DMS53 treated with DMSO at 0.1 percent for 48 hours (cell line): ENCODE measurements around the gene NLK.

Source experiments
- DNase-seq: peaks from one replicate; lab custom pipeline; 2025; ENCODE audit not compliant: unreplicated experiment; lab: John Stamatoyannopoulos, UW

The NLK gene

DNA sequence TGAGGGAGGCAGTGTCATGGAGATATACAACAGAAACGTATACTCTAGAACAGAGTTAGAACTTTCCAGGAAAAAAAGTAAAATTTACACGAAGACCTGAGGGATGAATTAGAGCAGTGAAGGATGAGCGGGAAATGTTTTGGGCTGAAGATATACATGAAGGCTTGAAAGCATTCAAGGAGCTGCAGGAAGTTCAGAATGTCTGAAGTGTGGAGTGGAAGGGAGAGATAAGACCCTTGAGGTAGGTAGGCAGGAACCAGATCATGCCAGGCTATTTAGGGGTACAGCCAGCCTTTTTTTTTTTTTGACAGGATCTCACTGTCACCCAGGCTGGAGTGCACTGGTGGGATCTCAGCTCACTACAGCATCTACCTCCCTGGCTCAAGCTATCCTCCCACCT is 3.2 kb upstream of the NLK start:
- no peak for DNase-seq

DNA sequence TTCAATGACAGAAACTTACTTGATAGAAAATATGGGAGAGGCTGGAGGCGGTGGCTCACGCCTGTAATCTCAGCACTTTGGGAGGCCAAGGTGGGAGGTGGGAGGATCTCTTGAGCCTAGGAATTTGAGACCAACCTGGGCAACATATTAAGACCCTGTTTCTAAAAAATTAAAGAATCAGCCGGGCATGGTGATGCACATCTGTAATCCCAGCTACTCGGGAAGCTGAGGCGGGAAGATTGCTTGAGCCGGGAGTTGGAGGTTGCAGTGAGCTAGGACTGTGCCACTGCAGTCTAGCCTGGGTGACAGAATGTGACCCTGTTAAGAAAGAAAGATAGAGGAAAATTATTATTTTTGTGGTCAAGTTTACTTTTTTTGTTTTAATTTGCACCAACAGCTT is 2.1 kb upstream of the NLK start:
- no peak for DNase-seq

DNA sequence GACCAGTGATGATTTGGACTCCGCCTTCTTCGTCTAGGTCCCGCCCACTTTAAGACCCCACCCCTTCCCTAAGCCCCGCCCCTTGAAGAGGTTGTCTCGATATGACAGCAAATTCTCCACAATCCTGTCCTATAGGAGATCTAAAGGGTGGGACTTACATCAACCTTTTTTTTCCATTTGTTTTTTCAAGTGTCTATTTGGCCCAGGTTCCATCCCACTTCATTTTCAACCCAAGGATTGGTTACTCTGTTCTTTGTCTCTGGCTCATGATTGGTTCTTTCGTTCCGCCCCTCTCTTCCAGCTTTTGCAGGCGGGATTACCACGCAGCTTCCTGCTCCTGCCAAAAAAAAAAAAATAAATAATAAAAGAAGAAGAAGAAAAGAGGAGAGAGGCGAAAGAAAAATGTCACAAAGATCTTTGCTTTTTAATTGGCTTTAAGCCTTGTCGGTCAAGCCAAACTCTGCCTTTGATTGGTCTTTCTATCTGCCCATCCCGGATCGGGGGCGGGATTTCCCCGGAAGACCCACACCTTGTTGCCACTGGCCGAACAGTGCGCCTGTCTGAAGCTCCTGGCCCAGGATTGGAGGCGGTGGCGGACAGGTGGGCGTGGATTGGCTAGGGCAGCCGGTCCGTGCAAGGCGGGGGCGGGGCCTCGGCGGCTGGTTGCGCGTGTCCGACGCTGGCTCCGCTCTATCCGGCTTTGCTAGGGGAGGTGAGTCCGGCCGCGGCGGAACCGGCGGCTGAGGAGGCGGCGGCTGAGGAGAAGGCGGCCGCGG is 1.2 kb upstream of the NLK start:
- DNase-seq, result peak; percentile 100

DNA sequence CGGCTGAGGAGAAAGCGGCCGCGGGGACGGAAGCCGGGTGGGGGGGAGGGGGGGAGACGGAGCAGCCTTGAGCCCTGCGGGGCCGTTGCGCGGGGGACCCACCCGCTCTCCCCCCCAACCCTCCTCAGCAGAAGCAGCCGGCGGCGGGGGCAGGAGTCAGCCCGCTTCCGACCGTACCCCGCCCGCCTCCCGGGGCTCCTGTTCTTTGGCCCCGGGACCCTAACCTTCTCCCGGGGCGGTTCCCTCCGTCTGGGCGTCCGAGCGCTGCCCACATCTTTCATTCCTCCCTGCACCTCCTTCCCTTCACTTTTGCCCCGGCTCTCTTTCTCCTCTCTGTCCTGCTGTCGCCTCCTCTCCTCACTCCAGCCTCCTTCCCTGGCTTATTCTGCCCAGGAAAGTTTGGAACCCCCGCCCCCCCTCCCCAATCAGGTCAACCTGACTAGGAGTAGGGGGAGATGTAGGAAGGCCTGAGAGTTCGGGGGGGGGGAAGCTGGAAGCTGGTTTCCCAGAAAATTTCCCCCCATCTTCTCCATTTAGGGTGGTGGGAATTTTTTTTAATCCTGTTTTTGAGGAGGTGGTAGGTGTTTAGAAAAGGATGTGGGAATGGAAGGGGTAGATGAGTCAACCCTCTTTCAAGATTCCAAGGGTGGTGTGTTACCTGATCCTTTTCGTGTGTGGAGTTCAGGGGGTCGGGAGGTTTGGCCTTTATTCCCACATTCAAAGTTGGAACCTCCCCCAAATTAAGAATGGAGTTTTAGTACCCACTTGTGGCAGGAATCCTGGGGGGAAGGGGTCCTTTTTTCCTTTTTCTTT is 427 bp upstream of the NLK start:
- DNase-seq, result no peak

DNA sequence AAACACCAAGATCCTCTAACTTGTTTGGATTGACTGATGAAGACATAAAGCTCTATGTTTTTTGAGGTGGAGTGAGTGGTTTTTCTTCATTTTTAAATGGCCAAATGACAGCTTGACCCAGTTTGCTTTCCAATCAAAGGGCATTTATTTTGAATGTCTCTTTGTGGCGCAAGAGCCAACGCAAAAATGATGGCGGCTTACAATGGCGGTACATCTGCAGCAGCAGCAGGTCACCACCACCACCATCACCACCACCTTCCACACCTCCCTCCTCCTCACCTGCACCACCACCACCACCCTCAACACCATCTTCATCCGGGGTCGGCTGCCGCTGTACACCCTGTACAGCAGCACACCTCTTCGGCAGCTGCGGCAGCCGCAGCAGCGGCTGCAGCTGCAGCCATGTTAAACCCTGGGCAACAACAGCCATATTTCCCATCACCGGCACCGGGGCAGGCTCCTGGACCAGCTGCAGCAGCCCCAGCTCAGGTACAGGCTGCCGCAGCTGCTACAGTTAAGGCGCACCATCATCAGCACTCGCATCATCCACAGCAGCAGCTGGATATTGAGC is 329 bp downstream of the NLK start:
- no peak for DNase-seq

DNA sequence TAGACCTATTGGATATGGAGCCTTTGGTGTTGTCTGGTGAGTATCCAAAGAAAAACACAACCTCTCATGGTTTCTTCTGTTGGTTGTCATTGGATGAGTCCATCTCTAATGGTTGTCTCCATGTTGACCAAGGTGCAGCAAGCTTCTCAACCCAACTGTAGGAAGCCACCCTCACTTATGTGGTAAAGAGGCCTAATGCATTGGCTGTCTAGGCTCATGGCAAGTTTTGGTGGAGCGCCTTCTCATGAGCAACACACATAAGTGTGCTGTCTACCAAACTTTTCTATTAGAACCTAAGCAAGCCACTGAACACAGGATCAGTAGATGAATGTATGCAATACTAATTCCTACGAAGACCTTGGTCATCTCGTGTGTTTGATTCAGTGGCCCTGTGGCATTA is 819 bp downstream of the NLK start:
- no peak for DNase-seq

DNA sequence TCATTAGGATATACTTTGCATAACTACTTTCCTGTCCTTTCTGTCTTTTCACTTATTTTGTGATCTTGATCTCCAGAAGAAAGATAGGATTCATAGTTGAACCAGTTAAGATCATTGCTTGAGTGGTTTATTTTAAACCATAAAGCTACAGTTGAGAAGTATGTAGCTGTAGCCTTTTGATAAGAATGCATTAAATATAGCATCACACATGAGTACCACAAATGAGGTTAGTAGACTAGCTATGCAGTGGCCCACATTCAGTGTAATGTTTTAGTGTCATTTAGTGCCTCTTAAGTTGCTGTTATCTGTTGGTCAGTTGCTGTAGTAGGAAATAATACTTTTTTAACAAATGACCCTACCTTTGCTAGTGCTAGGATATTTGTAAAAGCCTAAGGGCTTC is 1.3 kb downstream of the NLK start:
- DNase-seq, result no peak

DNA sequence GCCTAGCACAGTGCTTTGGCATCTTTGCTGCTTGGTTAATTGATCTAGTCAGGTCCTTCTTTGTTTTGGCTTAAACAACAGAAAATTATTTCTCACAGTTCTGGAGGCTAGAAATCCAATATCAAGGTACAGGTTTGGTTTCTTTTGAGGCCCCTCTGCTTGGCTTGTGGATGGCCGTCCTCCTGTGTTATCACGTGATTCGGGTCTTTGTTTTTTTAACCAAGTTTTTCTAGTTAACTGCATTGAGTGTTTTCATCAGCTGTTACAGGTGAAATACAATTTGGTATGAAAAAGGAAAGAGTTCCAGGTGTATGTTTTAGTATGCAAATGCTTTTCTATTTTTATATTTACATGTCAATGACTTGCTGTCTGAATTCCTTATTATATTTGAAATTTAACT is 2.8 kb downstream of the NLK start:
- DNase-seq, result no peak

DNA sequence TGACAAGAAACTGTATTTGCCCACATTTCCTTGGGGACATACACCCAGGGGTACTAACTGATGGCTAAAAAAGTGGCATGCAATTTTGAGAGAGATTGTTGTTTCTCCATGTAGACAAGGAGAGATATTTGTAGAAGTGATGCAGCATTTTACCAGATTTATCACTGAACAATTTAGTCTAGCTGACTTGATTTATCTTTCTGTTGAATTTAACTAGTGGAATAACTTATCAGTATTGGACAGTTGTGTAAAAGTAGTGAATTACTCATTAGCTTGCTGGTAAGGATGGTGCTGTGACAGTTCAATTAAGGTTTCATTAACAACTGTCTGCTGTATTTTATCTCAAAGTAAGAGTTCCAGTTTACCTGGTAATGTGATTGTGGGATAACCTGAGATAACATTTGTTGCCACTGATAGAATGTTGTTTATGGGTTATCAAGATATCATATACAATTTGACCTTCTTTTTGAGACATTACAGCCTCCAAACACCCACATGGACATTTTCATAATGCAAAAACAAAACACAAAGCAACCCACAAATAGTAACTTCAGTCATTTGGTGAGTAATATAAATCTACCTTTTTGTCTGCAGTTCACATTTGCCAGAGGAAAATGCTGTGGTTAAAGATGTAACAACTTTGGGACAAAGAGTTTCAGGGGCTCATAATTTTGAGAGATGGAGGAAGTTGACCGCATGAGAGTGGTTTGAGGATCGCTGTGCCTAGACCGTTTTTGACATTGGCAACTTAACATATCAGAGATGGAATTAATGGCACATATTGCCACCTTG is 3.8 kb downstream of the NLK start:
- DNase-seq, result no peak

DNA sequence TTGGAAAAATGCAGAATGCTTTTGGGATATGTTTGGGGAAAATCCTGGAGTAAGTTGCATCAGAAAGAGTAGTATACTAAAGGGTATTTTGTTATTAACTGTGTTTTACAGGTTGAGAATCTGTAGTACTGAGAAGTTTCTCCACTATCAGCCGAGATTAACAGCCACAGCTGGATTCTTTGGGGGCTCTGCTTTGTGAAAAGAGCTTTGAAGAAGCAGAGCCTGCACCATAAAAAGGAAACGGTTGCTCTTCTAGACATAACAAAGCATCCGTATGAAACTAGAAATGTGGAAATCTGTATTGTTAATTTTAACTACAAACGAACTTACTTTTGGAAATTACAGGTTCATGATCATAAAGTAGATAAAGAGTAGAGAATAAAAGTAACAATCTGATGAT is 5.3 kb downstream of the NLK start:
- DNase-seq, result no peak

DNA sequence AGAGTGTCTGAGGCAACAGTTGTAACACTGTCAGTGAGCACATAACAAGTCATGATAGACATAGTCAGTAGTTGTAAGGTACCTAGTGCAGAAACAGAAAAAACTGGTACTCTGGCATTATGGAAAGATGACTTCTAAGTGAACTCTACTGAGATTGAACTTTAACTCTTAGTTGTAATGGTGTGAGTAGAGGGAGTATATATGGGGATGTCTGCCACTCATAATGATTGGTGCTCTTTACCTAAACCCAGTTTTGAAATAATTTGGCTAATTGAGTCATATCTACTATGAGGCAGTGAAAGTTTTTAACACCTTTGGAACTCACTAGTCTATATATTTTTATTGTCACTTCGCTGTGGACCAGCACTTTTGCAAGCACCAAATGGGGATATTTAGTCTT is 6.6 kb downstream of the NLK start:
- DNase-seq, result no peak

DNA sequence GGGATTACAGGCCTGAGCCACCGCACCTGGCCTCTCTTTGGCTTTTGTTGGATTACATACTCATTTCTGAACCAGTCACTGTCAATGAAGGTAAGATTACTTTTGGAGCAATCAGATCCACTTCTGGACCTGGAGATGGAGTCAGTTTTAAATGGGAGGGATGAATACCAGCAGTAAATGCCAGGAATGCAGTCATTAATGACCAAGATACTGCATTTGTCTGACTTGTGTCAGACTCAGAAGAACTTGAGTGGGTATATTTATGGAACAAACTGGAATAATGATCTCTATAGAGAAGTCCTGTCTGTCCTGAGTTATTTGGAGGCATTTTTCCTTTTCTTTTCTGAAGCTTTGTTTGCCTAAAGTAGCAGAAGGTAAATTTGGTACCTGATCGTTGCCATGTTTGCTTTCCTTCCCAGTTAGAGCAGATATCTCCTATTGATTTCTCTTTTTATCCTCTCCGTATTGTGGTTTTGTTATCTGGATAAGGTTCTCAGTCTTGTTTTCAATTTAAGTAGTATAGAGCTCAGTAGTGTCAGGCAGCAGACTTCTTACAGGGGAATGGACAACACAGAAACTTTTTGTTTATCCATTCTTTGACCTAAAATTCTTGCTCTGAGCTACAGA is 10.7 kb downstream of the NLK start:
- DNase-seq, result no peak

DNA sequence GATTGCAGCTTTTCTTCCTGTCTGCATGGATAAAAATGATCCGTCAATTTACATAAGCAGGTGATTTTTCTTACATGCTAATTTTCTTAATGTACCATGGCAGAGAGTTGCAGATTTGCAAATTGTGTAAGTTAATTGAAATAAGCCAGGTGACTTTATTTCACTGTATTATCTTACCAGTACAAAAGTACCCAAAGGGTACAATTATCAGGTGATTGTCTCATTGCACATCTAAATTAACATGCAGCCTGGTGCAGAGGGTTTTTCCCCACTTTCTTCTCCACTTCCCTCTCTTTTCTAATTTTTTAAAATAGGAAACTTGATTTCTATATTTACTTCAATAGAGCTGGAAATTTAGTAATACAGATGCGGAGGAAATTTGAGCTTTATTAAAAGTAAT is 11.2 kb downstream of the NLK start:
- DNase-seq, result no peak

DNA sequence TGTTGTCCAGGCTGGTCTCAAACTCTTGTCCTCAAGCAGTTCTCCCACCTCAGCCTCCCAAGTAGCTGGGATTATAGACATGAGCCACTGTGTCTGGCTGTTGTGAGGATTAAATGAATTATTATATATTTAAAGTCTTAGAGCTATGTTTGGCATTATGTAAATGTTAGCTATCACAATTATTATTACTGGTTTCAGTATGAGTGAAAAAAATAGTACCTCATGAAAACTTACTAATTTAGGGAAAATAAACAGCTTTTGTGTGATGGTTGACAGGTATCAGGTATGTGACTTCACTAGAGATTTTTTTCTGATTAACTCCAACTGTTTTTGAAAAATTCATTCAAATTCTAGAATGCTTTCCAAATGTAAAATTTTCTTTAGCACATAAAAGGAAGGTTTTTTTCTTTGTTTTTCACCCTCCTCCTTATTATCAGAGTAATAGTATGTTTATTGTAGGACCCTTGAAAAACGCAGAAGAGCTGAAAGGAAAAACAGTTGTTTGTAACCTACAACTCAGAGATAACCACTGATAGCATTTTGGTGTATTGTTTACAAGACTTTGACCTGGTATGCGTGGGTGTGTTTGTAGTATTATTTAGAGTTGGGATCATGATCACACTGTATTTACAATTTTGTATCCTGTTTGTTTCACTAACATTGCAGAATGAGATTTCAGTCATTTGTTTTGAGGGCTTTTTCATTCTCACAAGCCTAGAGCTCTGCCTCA is 13.2 kb downstream of the NLK start:
- no peak for DNase-seq

DNA sequence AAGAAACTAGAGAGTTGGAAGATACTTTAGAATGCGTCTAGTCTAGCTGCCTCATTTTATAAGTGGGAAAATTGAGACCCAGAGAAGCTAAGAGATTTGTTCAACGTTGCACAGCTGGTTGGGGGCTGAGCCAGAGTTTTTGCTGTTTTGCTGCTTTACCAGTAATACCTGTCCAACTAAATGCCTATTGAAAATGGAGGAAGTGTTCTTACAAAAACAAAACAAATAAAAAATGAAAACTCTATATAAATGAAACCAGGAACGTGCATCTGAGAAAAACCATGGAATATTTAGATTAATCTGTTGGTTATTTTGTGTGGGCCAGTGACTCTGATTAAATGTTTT is 13.8 kb downstream of the NLK start:
- DNase-seq, result no peak

DNA sequence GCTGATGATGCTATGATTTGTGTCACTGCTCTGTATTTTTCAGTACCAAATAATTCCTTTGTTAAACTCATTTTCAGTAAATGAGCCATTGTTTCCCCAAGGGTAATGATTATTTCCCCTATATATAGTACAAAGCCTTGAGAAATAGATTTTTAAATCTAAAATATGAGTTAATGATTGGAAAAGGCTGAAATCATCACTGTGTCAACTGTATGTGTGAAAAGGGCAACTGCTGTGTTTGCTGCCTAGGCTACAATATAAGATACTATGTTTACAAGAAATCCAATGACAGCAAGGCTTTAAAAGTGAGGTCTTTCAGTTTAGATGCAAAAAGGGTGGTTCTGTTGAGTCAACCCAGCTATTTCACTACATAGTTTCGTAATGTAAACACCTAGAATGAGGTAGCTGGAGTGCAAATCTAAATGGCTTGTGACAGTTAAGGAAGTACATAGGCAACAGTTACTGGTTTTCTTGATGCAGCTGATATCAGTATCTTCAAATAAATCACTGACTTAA is 15.3 kb downstream of the NLK start:
- DNase-seq, result no peak

DNA sequence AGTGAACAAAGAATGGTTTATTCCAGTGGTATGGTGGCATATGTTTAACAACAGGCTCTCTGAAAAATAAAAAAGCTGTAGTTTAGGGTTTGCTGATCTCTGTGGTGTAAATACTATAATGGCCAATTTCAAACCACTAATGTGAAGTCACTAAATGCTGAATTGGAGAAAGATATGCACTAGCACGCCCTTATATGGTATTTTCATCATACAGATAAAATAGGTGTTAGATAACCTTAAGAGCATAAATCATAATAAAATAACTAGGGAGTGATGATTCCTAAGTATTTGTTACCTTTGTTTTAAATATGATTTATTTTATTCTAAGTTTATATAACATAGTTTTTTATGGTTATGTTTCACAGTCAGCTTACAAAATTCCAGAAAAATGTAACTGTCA is 17.2 kb downstream of the NLK start:
- DNase-seq, result no peak

DNA sequence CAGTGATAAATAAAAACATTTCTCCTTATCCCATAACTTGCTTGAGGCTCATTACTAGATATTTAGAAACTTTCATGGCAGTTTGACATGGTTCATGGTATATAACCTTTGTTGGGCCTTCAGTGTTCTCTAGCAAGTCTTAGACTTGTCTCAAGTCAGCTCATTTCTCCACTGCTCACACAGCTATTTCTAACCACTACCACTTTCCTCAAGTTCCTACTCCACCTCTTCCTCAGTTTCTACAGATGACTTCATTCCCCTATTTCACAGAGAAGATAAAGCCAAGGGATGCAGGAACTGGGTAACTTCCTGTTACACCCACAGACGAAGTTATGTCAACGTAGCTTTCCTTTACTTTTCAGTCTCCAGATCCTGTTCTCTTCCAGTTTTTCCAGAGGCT is 23.2 kb downstream of the NLK start:
- DNase-seq, result no peak

DNA sequence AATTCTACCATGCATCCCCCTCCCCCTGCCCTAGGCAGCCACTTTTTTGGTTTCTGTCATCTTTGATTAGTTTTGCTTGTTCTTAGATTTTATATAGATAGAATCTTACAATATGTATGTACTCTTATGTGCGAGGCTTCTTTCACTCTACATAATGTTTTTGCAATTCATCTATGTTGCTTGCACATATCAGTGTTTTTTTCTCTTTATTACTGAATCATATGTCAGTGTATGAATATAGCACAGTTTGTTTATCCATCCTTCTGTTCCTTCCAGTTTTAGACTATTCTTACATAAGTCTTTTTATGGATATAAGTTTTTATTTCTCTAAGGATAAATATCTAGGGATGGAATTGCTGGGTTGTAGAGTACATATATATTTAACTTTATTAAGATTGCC is 26.6 kb downstream of the NLK start:
- no peak for DNase-seq

DNA sequence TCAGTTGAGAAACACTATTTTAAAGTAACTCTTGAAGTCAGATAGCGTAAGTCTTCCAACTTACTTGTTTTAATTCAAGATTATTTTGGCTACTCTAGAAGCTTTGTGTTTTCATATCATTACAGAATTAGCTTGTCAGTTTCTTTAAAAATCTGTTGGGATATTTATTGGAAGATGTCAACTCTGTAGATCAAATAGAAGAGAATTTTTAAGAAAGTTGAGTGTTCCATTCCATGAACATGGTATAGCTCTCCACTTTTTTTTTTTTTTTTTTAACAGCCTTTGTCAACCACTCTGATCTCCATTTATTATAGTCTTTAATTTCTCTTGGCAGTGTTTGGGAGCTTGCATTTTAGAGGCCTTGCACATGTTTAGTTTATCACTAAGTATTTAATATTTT is 28.7 kb downstream of the NLK start:
- DNase-seq, result no peak
